Daoy (cell line): ENCODE data around the gene PCYT2. TPM values are rescaled to one million over a fixed set of nuclear protein-coding genes. Genes with fewer than 3 reads are reported as not detected.
A peak's percentile ranks its signal among the peaks of the same experiment; 100 is the strongest.

Experiments
- DNase-seq: peaks from one replicate; pipeline ENCODE4 v3.0.0-alpha.2; 2015; ENCODE audit warnings: low read depth
- total RNA-seq: library from RNA; depleted of rRNA; stranded (reverse); fragments of >200 nt; shearing (Covaris generic); gene quantifications from 2 replicates; pipeline ENCODE4 v1.2.3, GENCODE V29; 2014

Gene PCYT2
- total RNA-seq, 1 experiment from 2014 or later, result 17.9 TPM

GRCh38 chr17:81901167-81902022 lies 9.8 kb downstream of the PCYT2 start:
- DNase-seq, result no peak

GRCh38 chr17:81900181-81900820 lies 10.9 kb downstream of the PCYT2 start:
- no peak for DNase-seq

DNA sequence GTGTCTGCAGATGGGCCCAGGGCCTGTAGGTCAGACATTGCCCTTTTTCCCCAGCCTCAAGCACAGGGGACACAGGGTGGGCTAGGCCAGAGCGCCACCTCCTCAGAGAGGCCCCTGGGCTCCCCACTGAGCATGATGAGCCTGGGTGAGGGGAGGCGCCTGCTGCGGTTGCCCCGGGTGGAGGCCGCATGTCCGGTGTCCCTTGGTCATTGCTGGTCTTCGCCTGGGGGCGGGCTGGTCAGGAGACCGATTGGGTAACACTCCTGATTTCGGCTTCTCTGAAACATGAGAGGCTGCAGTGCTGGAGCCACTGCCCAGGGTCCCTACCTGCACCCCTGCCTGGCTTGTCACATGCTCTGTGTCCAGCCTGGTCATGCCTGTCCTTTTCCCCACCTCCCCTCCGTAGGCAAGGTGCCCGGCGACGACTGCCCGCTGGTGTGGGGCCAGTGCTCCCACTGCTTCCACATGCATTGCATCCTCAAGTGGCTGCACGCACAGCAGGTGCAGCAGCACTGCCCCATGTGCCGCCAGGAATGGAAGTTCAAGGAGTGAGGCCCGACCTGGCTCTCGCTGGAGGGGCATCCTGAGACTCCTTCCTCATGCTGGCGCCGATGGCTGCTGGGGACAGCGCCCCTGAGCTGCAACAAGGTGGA lies 11.6 kb downstream of the PCYT2 start:
- no peak for DNase-seq

DNA sequence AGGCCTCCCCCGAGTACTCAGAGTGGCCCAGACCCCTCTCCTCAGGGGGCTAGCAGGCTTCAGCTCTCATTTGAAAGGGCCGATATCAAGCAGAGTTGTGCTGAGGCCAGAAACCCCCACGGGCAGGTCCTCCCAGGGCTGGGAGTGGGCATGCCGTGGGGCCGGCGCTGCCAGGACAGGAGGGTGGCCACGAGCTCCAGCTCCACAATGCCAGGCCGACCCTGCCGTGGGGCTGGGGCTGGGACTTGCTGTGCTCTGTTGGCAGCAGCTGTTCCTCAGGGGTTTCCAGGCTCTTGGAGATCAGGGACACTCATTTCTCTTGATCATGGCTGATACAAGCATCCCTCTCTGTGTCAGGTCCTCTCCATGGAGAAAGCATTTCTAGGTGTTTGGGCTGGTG lies 12.3 kb downstream of the PCYT2 start:
- no peak for DNase-seq

GRCh38 chr17:81898029-81898866 lies 13.0 kb downstream of the PCYT2 start:
- peak; percentile 94 for DNase-seq

- DNase-seq, result no peak
These were observed 15.8 kb downstream of the PCYT2 start for GRCh38 chr17:81895400-81895799.

- no peak for DNase-seq
These were observed 20.0 kb downstream of the PCYT2 start for GRCh38 chr17:81891303-81891552.

DNA sequence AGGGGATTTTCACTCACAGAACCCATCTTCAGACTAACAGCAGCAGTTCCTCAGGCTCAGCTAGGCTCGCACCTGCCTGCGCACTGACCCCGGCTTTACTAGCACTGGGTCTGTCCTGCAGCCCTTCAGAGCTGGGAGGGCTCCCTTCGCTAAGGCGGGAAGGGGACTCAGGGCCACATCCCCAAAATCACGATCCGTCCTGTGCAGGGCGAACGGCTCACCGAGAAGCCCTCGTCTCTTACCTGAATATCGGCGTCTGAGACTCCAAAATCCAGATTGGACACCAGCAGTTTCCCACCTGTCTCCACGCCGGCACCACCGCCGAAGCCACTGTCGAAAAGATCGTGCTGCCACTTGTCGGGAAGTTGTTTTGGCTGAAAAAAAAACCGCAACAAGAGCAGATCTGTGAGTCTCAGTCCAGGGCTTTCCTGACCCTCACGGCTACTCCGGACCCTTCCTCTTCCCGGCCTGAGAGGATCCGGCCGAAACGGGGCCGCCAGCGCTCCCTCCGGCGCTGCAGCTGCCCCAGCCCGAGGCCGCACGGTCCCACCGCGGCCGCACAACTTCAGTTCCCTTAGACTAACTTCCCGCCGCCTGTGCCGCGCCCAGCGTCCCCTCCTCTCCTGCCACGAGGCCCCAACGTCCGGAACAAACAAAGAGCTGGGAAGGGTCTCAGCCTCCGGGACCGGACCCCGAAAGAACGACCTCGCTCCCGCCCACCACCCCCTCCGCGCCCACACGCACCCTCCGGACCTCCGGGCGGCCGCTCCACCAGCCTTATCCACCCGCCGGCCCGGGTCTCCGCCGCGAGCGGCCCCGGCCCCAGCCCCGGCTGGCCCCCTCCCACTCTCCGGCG lies 20.5 kb downstream of the PCYT2 start:
- DNase-seq, result no peak

GRCh38 chr17:81889602-81890001 lies 21.6 kb downstream of the PCYT2 start:
- DNase-seq, result no peak

DNA sequence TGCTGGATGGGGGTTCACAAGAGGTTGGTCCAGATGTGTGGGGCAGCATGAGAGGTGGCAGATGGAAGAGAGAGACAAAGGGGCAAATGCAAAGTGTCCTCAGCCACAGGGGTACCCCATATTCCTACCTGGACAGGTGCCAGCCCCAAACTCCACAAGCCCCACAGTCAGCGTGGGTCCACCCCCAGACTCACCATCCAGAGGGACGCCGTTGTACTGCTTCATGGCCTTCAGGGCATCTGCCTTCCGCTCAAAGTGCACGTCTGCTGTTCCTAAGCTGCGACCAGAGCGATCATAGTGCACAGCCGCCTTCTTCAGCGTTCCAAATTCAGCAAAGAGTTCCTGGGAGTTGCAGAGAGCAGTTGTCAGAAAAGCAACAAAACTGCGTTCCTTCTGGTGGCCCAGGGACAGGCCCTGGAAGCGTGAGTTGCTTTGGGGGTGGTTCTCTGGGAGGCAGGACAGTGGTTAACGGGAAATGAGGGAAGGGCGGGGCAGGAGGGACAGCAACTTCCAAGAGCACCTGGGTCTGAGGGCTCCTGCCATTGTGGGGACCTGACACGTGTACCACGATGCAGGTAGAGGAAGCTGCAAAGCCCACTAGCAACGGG lies 22.1 kb downstream of the PCYT2 start:
- no peak for DNase-seq

DNA sequence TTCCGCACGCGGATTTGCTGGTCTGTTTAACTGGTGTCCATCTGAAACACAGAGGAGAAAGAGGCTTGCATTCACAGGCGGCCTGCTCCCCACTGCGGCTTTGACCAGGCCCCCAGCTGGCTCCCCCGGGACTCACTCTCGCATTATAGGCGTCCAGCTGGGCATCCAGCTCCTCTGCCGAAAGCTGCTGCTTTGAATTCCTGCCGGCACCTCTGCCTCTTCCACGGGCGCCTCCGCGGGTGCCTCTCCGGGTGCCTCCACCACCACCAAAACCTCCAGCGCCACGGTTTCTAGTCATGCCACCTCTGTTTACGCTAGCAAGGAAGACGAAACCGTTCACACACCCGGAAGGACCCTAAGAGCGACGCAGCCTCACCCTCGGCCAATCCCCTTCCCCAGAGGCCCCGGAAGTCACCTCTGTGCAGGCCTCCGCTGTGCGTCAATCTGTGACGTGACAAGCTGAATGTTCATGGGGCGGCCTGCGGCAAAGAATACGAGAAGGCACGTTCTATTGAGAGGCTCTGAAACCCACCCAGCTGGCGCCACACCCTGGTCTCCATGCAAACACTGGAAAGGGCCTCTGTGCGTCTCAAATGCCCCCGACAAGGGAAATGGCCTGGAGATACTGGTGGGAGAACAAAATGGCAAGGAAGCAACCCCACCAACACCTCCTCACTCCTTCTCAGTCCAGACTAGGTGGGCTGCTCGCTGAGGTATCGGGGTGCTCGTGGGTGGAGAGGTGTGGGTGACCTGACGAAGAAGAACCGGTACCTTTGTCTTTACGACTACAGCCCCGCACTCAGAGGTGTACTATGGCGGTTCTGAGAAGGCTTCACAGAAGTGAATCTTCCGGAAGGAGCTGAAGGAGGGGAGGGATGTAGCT lies 22.9 kb downstream of the PCYT2 start:
- no peak for DNase-seq

DNA sequence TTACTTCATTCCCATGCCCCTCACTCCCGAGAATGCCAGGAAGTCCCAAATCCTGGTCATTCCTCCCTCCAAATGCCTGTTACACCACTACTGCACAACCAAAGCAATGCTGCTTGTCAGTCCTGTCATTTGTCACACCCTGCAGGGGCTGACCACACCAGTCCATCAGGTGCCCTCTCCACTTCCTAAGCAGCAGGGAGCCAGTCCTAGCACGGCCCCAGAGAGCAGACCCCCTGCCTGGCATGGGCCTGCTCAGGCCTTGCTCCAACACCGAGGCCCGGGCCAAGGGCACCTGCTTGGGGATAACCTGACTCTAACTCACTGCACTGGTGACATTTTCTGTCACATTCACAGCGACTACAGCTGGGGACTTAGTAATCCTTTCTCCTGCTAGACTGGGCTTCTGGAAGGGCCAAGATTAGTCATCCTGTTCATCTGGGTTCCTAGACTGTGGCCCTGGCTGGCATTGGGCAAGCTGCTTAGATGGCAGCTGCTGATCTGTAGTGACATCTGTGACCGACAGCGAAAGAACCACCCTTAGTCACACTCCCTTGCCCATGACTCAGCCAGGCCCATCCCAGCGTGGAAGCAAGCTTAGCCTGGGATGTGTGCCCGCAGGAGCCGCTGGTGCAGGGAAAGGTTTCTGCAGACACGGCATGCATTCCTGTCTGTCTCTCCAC lies 25.2 kb downstream of the PCYT2 start:
- DNase-seq, result peak; percentile 67

- DNase-seq, result no peak
These were observed 25.7 kb downstream of the PCYT2 start for GRCh38 chr17:81885454-81885853.

DNA sequence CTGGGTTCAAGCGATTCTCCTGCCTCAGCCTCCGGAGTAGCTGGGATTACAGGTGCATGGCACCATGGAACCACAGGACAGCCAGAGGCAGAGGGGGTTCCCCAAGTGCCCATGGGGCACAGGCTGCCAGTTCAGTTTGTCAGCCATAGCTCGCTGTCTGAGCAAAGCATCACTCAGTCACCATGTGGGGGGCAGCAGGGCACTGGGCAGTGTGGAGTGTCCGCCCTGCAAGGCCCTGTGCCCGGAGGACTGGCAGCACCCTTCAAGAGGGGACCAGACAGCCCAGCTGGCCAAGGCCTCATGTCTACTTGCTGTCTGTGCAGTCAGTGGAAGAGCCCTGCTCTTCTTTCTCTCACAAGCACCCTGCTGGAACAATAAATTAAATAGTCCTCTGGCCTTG lies 26.2 kb downstream of the PCYT2 start:
- DNase-seq, result no peak

- DNase-seq, result no peak
These were observed 26.7 kb downstream of the PCYT2 start for GRCh38 chr17:81884520-81884919.

GRCh38 chr17:81879121-81879520 lies 32.1 kb downstream of the PCYT2 start:
- DNase-seq, result no peak

DNA sequence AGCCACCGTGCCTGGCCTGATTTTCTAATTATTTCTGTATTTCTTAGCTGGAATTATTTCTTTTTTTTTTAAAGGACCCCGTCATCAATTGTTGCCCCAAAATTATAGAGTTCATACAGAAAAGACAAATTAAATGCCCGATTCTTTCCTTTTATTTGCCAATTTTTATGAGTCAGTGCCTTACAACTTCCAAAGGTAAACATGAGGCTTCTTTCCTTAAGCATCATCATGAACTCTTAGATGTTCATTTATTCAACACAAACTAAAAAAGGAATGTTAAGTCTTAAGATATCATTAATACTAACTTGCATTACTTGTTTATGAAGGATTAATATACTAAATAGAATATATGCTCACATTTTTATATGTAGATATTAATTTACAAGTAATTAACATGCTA lies 32.9 kb downstream of the PCYT2 start:
- DNase-seq, result no peak

DNA sequence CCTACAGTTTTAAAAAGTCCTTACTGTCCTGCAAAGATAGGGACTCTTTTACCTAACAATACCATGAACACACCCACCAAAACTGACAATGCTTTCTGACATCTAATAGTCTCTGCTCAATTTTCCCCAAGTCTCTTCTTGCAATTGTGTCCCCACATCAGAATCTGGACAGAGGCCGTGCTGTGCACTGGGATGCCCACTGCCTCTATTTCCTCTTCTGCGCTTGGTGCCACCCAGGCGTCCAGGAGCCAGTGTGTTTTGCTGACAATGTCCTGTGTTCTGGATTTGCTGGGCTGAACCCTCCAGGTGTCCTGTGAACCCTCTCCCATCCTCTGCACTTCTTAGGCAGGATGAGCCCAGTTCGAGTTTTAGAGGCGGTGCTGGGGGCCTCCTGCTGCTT lies 33.6 kb downstream of the PCYT2 start:
- DNase-seq, result no peak
